SU-DHL-6 (cell line): Measurements from ENCODE around the gene AKAP8L.
"Not testable (repeated sequence)": the region's sequence is repeated elsewhere in the genome, so short reads cannot be mapped to it uniquely, and the experiment has no call there.

Source experiments
- EZH2phosphoT487 ChIP-seq: fragments of 200-600 bp; sonication (generic), shearing (Covaris generic); conservative IDR thresholded peaks from 2 replicates; pipeline ENCODE4 v1.6.1; 2018; ENCODE audit warnings: mild to moderate bottlenecking, antibody characterized with exemption, low read length, moderate library complexity, mixed read lengths
- TF ChIP-seq, protein P1 (sequence below): fragments of 200-600 bp; sonication (generic); IDR thresholded peaks from one replicate; pipeline ENCODE4 v1.5.1; 2017; ENCODE audit warnings: antibody characterized with exemption, mild to moderate bottlenecking, low read length, moderate library complexity; ENCODE audit not compliant: insufficient read depth, poor library complexity, severe bottlenecking

DNA sequence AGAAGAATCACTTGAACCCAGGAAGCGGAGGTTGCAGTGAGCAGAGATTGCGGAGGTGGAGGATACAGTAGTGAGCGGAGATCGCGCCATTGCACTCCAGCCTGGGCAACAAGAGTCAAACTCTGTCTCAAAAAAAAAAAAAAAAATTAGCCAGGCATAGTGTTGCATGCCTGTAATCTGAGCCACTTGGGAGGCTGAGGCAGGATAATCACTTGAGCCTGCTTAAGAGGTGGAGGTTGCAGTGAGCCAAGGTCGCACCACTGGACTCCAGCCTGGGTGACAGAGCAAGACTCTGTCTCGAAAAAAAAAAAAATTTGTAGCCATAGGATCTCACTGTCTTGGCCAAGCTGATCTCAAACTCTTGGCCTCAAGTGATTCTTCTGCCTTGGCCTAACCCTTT lies 82.8 kb downstream of the AKAP8L start:
- TF ChIP-seq, protein P1, sequence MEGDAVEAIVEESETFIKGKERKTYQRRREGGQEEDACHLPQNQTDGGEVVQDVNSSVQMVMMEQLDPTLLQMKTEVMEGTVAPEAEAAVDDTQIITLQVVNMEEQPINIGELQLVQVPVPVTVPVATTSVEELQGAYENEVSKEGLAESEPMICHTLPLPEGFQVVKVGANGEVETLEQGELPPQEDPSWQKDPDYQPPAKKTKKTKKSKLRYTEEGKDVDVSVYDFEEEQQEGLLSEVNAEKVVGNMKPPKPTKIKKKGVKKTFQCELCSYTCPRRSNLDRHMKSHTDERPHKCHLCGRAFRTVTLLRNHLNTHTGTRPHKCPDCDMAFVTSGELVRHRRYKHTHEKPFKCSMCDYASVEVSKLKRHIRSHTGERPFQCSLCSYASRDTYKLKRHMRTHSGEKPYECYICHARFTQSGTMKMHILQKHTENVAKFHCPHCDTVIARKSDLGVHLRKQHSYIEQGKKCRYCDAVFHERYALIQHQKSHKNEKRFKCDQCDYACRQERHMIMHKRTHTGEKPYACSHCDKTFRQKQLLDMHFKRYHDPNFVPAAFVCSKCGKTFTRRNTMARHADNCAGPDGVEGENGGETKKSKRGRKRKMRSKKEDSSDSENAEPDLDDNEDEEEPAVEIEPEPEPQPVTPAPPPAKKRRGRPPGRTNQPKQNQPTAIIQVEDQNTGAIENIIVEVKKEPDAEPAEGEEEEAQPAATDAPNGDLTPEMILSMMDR, result not testable (repeated sequence)
- not testable (repeated sequence) for TF ChIP-seq EZH2phosphoT487
